HCT116 (cell line): Measurements from ENCODE around the gene CKS1B. TPM values are rescaled to one million over a fixed set of nuclear protein-coding genes. Genes with fewer than 3 reads are reported as not detected.

ENCODE experiments used
- ATAC-seq: fragments of 200-7000 bp; cut with Tn5 transposase; 2 replicates; pipeline ENCODE4 v1.9.1; 2020; ENCODE audit warnings: mild to moderate bottlenecking, moderate library complexity
- BruUV-seq: library from RNA; stranded (reverse); fragments of 400-500 nt; replicated peaks from 2 replicates; lab custom pipeline; 2021; lab: Mats Ljungman, UMichigan
- CTCF ChIA-PET: fragments of 300-600 bp; sonication (Branson Sonifier 250); formaldehyde crosslinking; loops from one replicate; lab custom pipeline; 2021; ENCODE audit warnings: antibody characterized with exemption; lab: Charles Lee
- POLR2A ChIA-PET: fragments of 300-600, 350-600 bp; sonication (Branson Sonifier 250); formaldehyde crosslinking; loops from one replicate; lab custom pipeline; 2021; ENCODE audit warnings: antibody characterized with exemption; lab: Charles Lee
- RAD21 ChIA-PET, 2 experiments: fragments of 300-600 bp; sonication (Branson Sonifier 250); formaldehyde crosslinking; loops; one replicate each; lab custom pipeline; 2023; ENCODE audit warnings: low total read pairs in 2 of 2; ENCODE audit not compliant: uncharacterized antibody in 2 of 2, unreplicated experiment in 2 of 2, low non-redundant PET in 1 of 2; lab: Charles Lee
- DNase-seq: peaks from one replicate; pipeline ENCODE4 v3.0.0-alpha.2; 2010; ENCODE audit warnings: low read depth, low spot score
- H2AFZ ChIP-seq: fragments of 200-600 bp; shearing (Covaris generic), sonication (generic); 2 replicates; pipeline ENCODE4 v1.6.1; 2017; ENCODE audit warnings: low read depth, mixed run types, mixed read lengths, antibody characterized with exemption, low read length; ENCODE audit not compliant: poor library complexity, severe bottlenecking
- H3K27ac ChIP-seq: 2 replicates; pipeline ENCODE4 v1.5.1; 2012; ENCODE audit warnings: low read depth, low read length
- H3K27me3 ChIP-seq: fragments of 200-600 bp; sonication (generic); 2 replicates; pipeline ENCODE4 v1.6.1; 2016; ENCODE audit warnings: mixed run types, low read length, mixed read lengths; ENCODE audit not compliant: insufficient read depth
- H3K36me3 ChIP-seq, 2 experiments: fragments of 200-500 bp in 1 of 2; fragments of 200-600 bp in 1 of 2; sonication (Bioruptor generic) in 1 of 2; sonication (generic) in 1 of 2; 2 replicates each; pipeline versions ENCODE4 v1.5.1 to v1.6.1; 2014 to 2016; ENCODE audit warnings: low read length in 2 of 2, inconsistent platforms in 1 of 2, mixed read lengths in 1 of 2, mixed run types in 1 of 2; ENCODE audit not compliant: insufficient read depth in 2 of 2, control insufficient read depth in 1 of 2
- H3K4me1 ChIP-seq, 2 experiments: fragments of 200-600 bp in 1 of 2; sonication (generic) in 1 of 2; 2 replicates each; pipeline versions ENCODE4 v1.5.1 to v1.6.1; 2012 to 2017; ENCODE audit warnings: low read length in 2 of 2, inconsistent platforms in 1 of 2, mild to moderate bottlenecking in 1 of 2, mixed read lengths in 1 of 2, mixed run types in 1 of 2, moderate library complexity in 1 of 2; ENCODE audit not compliant: insufficient read depth in 2 of 2, control insufficient read depth in 1 of 2
- H3K4me2 ChIP-seq: fragments of 200-600 bp; sonication (generic); 2 replicates; pipeline ENCODE4 v1.6.1; 2017; ENCODE audit warnings: mixed run types, low read length, mixed read lengths
- H3K4me3 ChIP-seq, 2 experiments: fragments of 200-600 bp in 1 of 2; sonication (generic) in 1 of 2; replicated peaks in 1 of 2; 2 replicates each; pipeline ENCODE4 v1.5.1; 2011 to 2016; ENCODE audit warnings: low read length in 2 of 2, control low read depth in 1 of 2, low read depth in 1 of 2, mild to moderate bottlenecking in 1 of 2, mixed read lengths in 1 of 2, mixed run types in 1 of 2
- H3K79me2 ChIP-seq: fragments of 200-600 bp; sonication (generic); 2 replicates; pipeline ENCODE4 v1.6.1; 2017; ENCODE audit warnings: mild to moderate bottlenecking, mixed run types, low read length, moderate library complexity, mixed read lengths; ENCODE audit not compliant: insufficient read depth
- H3K9ac ChIP-seq: fragments of 200-600 bp; sonication (generic); 2 replicates; pipeline ENCODE4 v1.6.1; 2016; ENCODE audit warnings: low read length, mixed read lengths
- H3K9me2 ChIP-seq: fragments of 200-600 bp; sonication (generic), shearing (Covaris generic); 2 replicates; pipeline ENCODE4 v1.6.1; 2017; ENCODE audit warnings: mixed run types, mild to moderate bottlenecking, moderate library complexity; ENCODE audit not compliant: insufficient read depth
- H3K9me3 ChIP-seq, 2 experiments: fragments of 200-500 bp in 1 of 2; fragments of 200-600 bp in 1 of 2; sonication (Bioruptor generic) in 1 of 2; sonication (generic) in 1 of 2; 2 replicates each; pipeline ENCODE4 v1.6.1; 2014 to 2017; ENCODE audit warnings: low read length in 2 of 2, mixed read lengths in 2 of 2, inconsistent platforms in 1 of 2, low read depth in 1 of 2, mild to moderate bottlenecking in 1 of 2, mixed run types in 1 of 2, moderate library complexity in 1 of 2; ENCODE audit not compliant: control insufficient read depth in 1 of 2, insufficient read depth in 1 of 2
- H4K20me1 ChIP-seq: fragments of 200-600 bp; sonication (generic), shearing (Covaris generic); 2 replicates; pipeline ENCODE4 v1.6.1; 2017; ENCODE audit warnings: mixed run types, mild to moderate bottlenecking, moderate library complexity; ENCODE audit not compliant: insufficient read depth
- CEBPB ChIP-seq: IDR thresholded peaks from 2 replicates; pipeline ENCODE4 v1.6.1; 2012; ENCODE audit warnings: low read depth
- EZH2 ChIP-seq: fragments of 200-600 bp; sonication (generic); IDR thresholded peaks from 2 replicates; pipeline ENCODE4 v1.6.1; 2017; ENCODE audit warnings: antibody characterized with exemption, mixed run types
- EZH2phosphoT487 ChIP-seq: fragments of 200-600 bp; IDR thresholded peaks from 2 replicates; pipeline ENCODE4 v1.6.1; 2018; ENCODE audit warnings: antibody characterized with exemption, borderline replicate concordance
- FOSL1 ChIP-seq: IDR thresholded peaks from 2 replicates; pipeline ENCODE4 v1.6.1; 2012; ENCODE audit warnings: low read depth
- JUND ChIP-seq: IDR thresholded peaks from 2 replicates; pipeline ENCODE4 v1.6.1; 2012
- POLR2A ChIP-seq: IDR thresholded peaks from 2 replicates; pipeline ENCODE4 v1.7.0; 2011; ENCODE audit warnings: borderline replicate concordance; ENCODE audit not compliant: insufficient read depth, insufficient read length; ENCODE audit errors: extremely low read depth
- SRF ChIP-seq: IDR thresholded peaks from 2 replicates; pipeline ENCODE4 v1.6.1; 2012; ENCODE audit warnings: low read depth
- YY1 ChIP-seq: IDR thresholded peaks from 2 replicates; pipeline ENCODE4 v1.6.1; 2011; ENCODE audit warnings: low read length, low read depth, moderate library complexity, mild to moderate bottlenecking; ENCODE audit not compliant: insufficient replicate concordance; ENCODE audit errors: extremely low read depth
- intact Hi-C: fragments of 100-400 bp; cut with micrococcal nuclease; formaldehyde crosslinking; loops from 2 replicates; pipeline ENCODE4 v1.10.0; 2022
- total RNA-seq: library from RNA; stranded (reverse); gene quantifications from one replicate; pipeline ENCODE4 v1.2.1, GENCODE V29; 2021; ENCODE audit not compliant: unreplicated experiment

The CKS1B gene
- total RNA-seq, 1 experiment from 2014 or later: 229 TPM

GRCh38 chr1:155018617-155019348, 44.3 kb downstream of the CKS1B start:
- no peaks in the 10 kb centered on the region for H3K9me2 ChIP-seq
- no peak for TF ChIP-seq FOSL1
- no peak for TF ChIP-seq CEBPB
- TF ChIP-seq POLR2A: no peak
- TF ChIP-seq EZH2: no peak
- TF ChIP-seq JUND: no peak
- TF ChIP-seq SRF: no peak
- TF ChIP-seq YY1: no peak
- TF ChIP-seq EZH2phosphoT487: no peak
- TF ChIP-seq, all 23 proteins: peak for 0
- Histone ChIP-seq H2AFZ (no peak overlapping the region), H3K27ac (peak overlapping the region; percentile 20; the same call in 1 of the 2 replicates), H3K9me3 (no peaks in the 10 kb centered on the region), H3K4me3 (no peak overlapping the region), H3K36me3 (peaks cover 6 to 25% of the 10 kb centered on the region in 2 experiments; a peak in 3 of 4 replicates), H3K4me2 (peak overlapping the region; percentile 82), H3K27me3 (no peaks in the 10 kb centered on the region), H3K79me2 (no peaks in the 10 kb centered on the region), H4K20me1 (no peaks in the 10 kb centered on the region), H3K4me1 (peaks cover 34 to 65% of the 10 kb centered on the region in 2 experiments), H3K9ac (0 out of 2 replicates have a peak overlapping the region, but pooled peaks have one; percentile 60)
- ATAC-seq (no peak), DNase-seq (no peak)
- POLR2A ChIA-PET: no interaction called here
- BruUV-seq: no TSS peak
- RAD21 ChIA-PET: no interaction called here
- intact Hi-C loops: no loop called here
- CTCF ChIA-PET: no interaction called here
